Gastrocnemius medialis (tissue), 4 donors: Measurements from ENCODE around the gene KRT85.

Experiments
- POLR2A ChIP-seq, 2 donors: fragments of 450-650 bp; IDR thresholded peaks; one replicate each; pipeline ENCODE4 v1.6.1; 2017; ENCODE audit warnings: antibody characterized with exemption in 2 of 2, mild to moderate bottlenecking in 2 of 2, moderate library complexity in 2 of 2
- TF ChIP-seq, protein P1 (sequence below), 5 experiments: fragments of 450-650 bp in 3 of 5; fragments of 200-600 bp in 2 of 5; sonication (generic) in 2 of 5; IDR thresholded peaks in 4 of 5; conservative IDR thresholded peaks in 1 of 5; 1 replicate in 4 of 5; 2 replicates in 1 of 5; pipeline ENCODE4 v1.5.1; 2016 to 2019; ENCODE audit warnings: antibody characterized with exemption in 5 of 5, mild to moderate bottlenecking in 3 of 5, moderate library complexity in 3 of 5

- TF ChIP-seq, protein P1, sequence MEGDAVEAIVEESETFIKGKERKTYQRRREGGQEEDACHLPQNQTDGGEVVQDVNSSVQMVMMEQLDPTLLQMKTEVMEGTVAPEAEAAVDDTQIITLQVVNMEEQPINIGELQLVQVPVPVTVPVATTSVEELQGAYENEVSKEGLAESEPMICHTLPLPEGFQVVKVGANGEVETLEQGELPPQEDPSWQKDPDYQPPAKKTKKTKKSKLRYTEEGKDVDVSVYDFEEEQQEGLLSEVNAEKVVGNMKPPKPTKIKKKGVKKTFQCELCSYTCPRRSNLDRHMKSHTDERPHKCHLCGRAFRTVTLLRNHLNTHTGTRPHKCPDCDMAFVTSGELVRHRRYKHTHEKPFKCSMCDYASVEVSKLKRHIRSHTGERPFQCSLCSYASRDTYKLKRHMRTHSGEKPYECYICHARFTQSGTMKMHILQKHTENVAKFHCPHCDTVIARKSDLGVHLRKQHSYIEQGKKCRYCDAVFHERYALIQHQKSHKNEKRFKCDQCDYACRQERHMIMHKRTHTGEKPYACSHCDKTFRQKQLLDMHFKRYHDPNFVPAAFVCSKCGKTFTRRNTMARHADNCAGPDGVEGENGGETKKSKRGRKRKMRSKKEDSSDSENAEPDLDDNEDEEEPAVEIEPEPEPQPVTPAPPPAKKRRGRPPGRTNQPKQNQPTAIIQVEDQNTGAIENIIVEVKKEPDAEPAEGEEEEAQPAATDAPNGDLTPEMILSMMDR (IDR thresholded peaks at IDR 0.05 in 4 of 5, conservative IDR thresholded peaks at IDR 0.05 in 1 of 5): no peak
- TF ChIP-seq POLR2A (IDR thresholded peaks at IDR 0.05): no peak
Measured at GRCh38 chr12:52319097-52319496, 48.2 kb downstream of the KRT85 start.
